Measurements from ENCODE around the gene DLG4.
A peak's percentile ranks its signal among the peaks of the same experiment; 100 is the strongest.

DLG4 gene

GRCh38 chr17:7237761-7238419 lies 18.3 kb upstream of the DLG4 start:
- H3K4me3 ChIP-seq (ENCODE audit: low read depth, low read length) = peak overlapping the region; percentile 90
- TF ChIP-seq ZNF585B (tag by site-specific recombination; IDR thresholded peaks at IDR 0.05) = no peak
- no peak for TF ChIP-seq ZNF558 (tag by site-specific recombination; IDR thresholded peaks at IDR 0.05)
- no peak for TF ChIP-seq ZNF155 (tag by site-specific recombination; IDR thresholded peaks at IDR 0.05)
- TF ChIP-seq IKZF3 (tag by site-specific recombination; IDR thresholded peaks at IDR 0.05) = no peak
- TF ChIP-seq ZNF133 (tag by site-specific recombination; IDR thresholded peaks at IDR 0.05) = no peak
- no peak for TF ChIP-seq ZNF174 (tag by site-specific recombination; IDR thresholded peaks at IDR 0.05)
- no peak for TF ChIP-seq ZNF426 (tag by site-specific recombination; IDR thresholded peaks at IDR 0.05)
- TF ChIP-seq GLI4 (tag by site-specific recombination; IDR thresholded peaks at IDR 0.05) = no peak
- no peak for TF ChIP-seq ZNF521 (tag by site-specific recombination; IDR thresholded peaks at IDR 0.05)
- TF ChIP-seq ZNF791 (tag by site-specific recombination; IDR thresholded peaks at IDR 0.05) = no peak
- no peak for TF ChIP-seq ZNF488 (tag by site-specific recombination; IDR thresholded peaks at IDR 0.05)
- TF ChIP-seq ZNF19 (tag by site-specific recombination; IDR thresholded peaks at IDR 0.05; ENCODE audit: low read depth) = no peak
- TF ChIP-seq ZSCAN16 (tag by site-specific recombination; IDR thresholded peaks at IDR 0.05) = no peak
- no peak for TF ChIP-seq ZNF610 (tag by site-specific recombination; IDR thresholded peaks at IDR 0.05; ENCODE audit: borderline replicate concordance)
- TF ChIP-seq ZNF664 (tag by site-specific recombination; IDR thresholded peaks at IDR 0.05) = no peak
- peak; percentile 80; the same call in 1 of the 2 replicates for TF ChIP-seq KLF8 (tag by site-specific recombination; IDR thresholded peaks at IDR 0.05)
- TF ChIP-seq MZF1 (tag by site-specific recombination; IDR thresholded peaks at IDR 0.05; ENCODE audit: borderline replicate concordance) = no peak
- TF ChIP-seq MYNN (tag by site-specific recombination; IDR thresholded peaks at IDR 0.05; ENCODE audit: borderline replicate concordance) = no peak
- no peak for TF ChIP-seq AEBP2 (tag by site-specific recombination; IDR thresholded peaks at IDR 0.05; ENCODE audit: borderline replicate concordance)
- TF ChIP-seq GLI2 (tag by site-specific recombination; IDR thresholded peaks at IDR 0.05; ENCODE audit: borderline replicate concordance, low read depth) = no peak
- TF ChIP-seq ZFP69B (tag by site-specific recombination; IDR thresholded peaks at IDR 0.05) = no peak
- no peak for TF ChIP-seq ZNF837 (tag by site-specific recombination; IDR thresholded peaks at IDR 0.05)
- no peak for TF ChIP-seq BCL11A (tag by site-specific recombination; IDR thresholded peaks at IDR 0.05; ENCODE audit: low read depth)
- no peak for TF ChIP-seq ZNF654 (tag by site-specific recombination; IDR thresholded peaks at IDR 0.05; ENCODE audit: low read depth)
- TF ChIP-seq ZNF624 (tag by site-specific recombination; IDR thresholded peaks at IDR 0.05) = no peak
- TF ChIP-seq ZNF37A (tag by site-specific recombination; IDR thresholded peaks at IDR 0.05) = no peak
- TF ChIP-seq ZNF639 (tag by site-specific recombination; IDR thresholded peaks at IDR 0.05) = no peak
- TF ChIP-seq ZBTB1 (tag by site-specific recombination; IDR thresholded peaks at IDR 0.05) = no peak
- no peak for TF ChIP-seq ZNF529 (tag by site-specific recombination; IDR thresholded peaks at IDR 0.05; ENCODE audit: insufficient replicate concordance)
- TF ChIP-seq ZNF354C (tag by site-specific recombination; IDR thresholded peaks at IDR 0.05; ENCODE audit: borderline replicate concordance, low read depth) = no peak
- no peak for TF ChIP-seq ZNF184 (tag by site-specific recombination; IDR thresholded peaks at IDR 0.05)
- no peak for TF ChIP-seq ZNF394 (tag by site-specific recombination; IDR thresholded peaks at IDR 0.05; ENCODE audit: borderline replicate concordance)
- TF ChIP-seq ZNF350 (tag by site-specific recombination; IDR thresholded peaks at IDR 0.05) = no peak
- TF ChIP-seq ZNF423 (tag by site-specific recombination; IDR thresholded peaks at IDR 0.05) = 0 out of 2 replicates have a peak, but pooled peaks have one; percentile 22
- TF ChIP-seq HOXA7 (CRISPR knock-in tag; IDR thresholded peaks at IDR 0.05; ENCODE audit: borderline replicate concordance) = no peak

More at GRCh38 chr17:7237761-7238419, 18.3 kb upstream of the DLG4 start:
- H3K27ac ChIP-seq (ENCODE audit: extremely low read depth, low read depth, low read length) = peak overlapping the region; percentile 90
- H3K9me3 ChIP-seq (ENCODE audit: control insufficient read depth, insufficient read depth, low read depth, low read length) = no peaks in the 10 kb centered on the region
- CTCF ChIA-PET = interaction anchor here (0.9 to 3.0 kb wide), 3 partner anchors 18 to 59 kb away, joined by 3 to 12 read pairs (median 6); partner anchors contain the start of genes ACADVL, DLG4 and SLC2A4
- peaks cover 18 to 45% of the 10 kb centered on the region in 2 experiments for H3K36me3 ChIP-seq (ENCODE audit: control insufficient read depth in 2 of 2, insufficient read depth in 1 of 2, low read length in 2 of 2)
- POLR2A ChIA-PET = interaction anchor here (0.6 to 14.2 kb wide), 11 partner anchors 12 to 465 kb away, joined by 3 to 284 read pairs (median 6); partner anchors contain the start of genes ACADVL, CTDNEP1, DLG4 and ELP5
- H3K4me1 ChIP-seq (ENCODE audit: control insufficient read depth, insufficient read depth, low read length) = peaks cover 10% of the 10 kb centered on the region; the same call in 1 of the 2 replicates

Data from HEK293 (cell line).